Esophagus squamous epithelium (tissue), 4 donors: Measurements from ENCODE around the gene THEM5.

ENCODE experiments used
- POLR2A ChIP-seq, 4 donors: fragments of 450-650 bp; IDR thresholded peaks; one replicate each; pipeline ENCODE4 v1.6.1; 2017; ENCODE audit warnings: antibody characterized with exemption in 4 of 4, mild to moderate bottlenecking in 4 of 4, moderate library complexity in 3 of 4
- TF ChIP-seq, protein P1 (sequence below), 6 experiments: fragments of 450-650 bp in 4 of 6; fragments of 200-600 bp in 2 of 6; sonication (generic) in 2 of 6; IDR thresholded peaks; one replicate each; pipeline ENCODE4 v1.5.1; 2016 to 2019; ENCODE audit warnings: antibody characterized with exemption in 6 of 6, mild to moderate bottlenecking in 4 of 6, moderate library complexity in 4 of 6

DNA sequence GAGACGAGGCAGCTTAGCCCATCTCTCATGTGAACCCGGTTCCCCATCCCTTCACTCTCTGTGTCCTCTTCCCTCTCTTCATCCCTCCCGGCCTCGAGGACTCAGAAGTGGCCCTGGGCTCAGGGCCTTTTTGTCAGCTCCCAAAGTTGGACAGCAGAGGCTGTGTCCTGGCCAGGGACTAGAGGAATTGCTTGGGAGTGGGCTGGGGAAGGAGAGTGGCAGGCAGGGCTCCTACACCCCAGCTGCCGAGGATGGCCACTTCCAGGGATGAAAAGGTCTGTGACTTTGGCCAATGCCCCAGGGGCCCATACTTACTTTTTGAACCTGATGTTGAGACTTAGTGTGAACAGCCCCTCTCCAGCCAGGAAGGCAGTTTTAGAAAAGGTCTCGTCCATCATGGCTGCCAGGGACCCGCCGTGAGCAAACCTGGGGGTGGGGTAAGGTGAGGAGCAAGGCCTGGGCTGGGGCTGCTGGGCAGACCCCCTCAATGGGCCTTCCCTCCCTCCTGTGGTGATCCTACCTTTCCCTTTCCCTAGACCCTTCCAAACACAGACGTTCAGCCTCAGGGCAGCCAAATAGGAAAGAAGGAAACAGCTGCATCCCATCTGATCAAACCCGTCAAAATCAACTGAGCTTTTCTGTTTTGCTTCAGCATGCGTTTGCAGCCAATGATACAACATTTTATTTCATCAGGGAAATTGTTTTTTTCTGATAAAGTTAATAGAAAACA, 5.5 kb downstream of the THEM5 start:
- TF ChIP-seq, protein P1, sequence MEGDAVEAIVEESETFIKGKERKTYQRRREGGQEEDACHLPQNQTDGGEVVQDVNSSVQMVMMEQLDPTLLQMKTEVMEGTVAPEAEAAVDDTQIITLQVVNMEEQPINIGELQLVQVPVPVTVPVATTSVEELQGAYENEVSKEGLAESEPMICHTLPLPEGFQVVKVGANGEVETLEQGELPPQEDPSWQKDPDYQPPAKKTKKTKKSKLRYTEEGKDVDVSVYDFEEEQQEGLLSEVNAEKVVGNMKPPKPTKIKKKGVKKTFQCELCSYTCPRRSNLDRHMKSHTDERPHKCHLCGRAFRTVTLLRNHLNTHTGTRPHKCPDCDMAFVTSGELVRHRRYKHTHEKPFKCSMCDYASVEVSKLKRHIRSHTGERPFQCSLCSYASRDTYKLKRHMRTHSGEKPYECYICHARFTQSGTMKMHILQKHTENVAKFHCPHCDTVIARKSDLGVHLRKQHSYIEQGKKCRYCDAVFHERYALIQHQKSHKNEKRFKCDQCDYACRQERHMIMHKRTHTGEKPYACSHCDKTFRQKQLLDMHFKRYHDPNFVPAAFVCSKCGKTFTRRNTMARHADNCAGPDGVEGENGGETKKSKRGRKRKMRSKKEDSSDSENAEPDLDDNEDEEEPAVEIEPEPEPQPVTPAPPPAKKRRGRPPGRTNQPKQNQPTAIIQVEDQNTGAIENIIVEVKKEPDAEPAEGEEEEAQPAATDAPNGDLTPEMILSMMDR (IDR thresholded peaks at IDR 0.05), result no peak
- no peak for TF ChIP-seq POLR2A (IDR thresholded peaks at IDR 0.05)
